GM12864 (cell line): ENCODE measurements around the gene CTSK.
"Not testable (repeated sequence)": the region's sequence is repeated elsewhere in the genome, so short reads cannot be mapped to it uniquely, and the experiment has no call there.

Experiments
- DNase-seq: peaks from one replicate; pipeline ENCODE4 v3.0.0-alpha.2; 2011; ENCODE audit warnings: low read depth
- H3K4me3 ChIP-seq: 2 replicates; pipeline ENCODE4 v1.5.1; 2011; ENCODE audit warnings: mild to moderate bottlenecking, low read depth, low read length, control low read depth
- CTCF ChIP-seq: IDR thresholded peaks from 2 replicates; pipeline ENCODE4 v1.5.1; 2011; ENCODE audit warnings: low read depth, mild to moderate bottlenecking, moderate library complexity, low read length, control low read depth, inconsistent platforms; ENCODE audit errors: missing control alignments

Gene CTSK

GRCh38 chr1:150836129-150836773 lies 28.2 kb upstream of the CTSK start:
- no peak for TF ChIP-seq CTCF
- no peak for DNase-seq
- H3K4me3 ChIP-seq: no peak overlapping the region

DNA sequence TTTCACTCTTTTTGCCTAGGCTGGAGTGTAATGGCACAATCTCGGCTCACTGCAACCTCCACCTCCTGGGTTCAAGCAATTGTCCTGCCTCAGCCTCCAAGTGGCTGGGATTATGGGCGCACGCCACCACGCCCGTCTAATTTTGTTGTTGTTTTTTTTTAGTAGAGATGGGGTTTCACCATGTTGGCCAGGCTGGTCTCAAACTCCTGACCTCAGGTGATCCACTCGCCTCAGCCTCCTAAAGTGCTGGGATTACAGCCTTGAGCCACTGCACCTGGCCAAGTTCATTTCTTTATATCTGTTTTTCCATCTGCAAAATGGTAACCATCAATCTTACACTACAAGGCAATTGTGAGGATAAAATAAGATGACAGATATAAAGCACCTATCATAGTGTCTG lies 25.9 kb upstream of the CTSK start:
- not testable (repeated sequence) for H3K4me3 ChIP-seq, DNase-seq

DNA sequence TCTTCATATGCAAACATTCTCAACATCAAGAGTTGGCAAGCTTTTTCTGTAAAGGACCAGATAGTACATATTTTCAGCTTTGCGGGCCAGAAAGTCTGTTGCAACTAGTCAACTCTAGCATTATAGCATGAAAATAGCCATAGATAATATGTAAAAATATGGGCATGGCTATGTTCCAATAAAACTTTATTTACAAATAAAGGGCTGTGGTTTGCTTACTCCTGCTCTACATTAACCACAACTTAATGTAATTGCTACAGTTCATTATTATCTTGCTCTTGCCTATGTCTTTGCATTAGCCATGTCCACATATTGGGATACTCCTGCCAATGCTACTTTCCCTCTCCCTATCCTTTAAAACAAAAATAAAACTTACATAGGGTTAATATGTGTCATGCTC lies 24.5 kb upstream of the CTSK start:
- no peak for DNase-seq
- TF ChIP-seq CTCF: no peak

DNA sequence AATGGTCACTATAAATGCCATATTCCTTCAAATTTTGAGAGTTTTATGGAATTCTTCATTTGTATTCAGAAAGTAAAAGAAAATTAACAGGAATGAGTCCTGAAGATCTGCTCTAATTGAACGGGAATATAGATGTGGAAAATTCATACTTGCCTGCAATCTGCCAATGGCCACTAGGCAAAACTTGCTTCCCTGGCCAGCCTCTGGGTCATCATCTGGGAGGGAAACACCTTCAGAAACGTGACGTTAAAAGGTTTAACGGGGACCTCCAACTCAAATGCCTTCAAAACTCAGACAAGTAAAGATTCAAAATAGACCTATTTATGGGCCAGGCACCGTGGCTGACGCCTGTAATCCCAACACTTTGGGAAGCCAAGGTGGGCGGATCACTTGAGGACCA lies 21.7 kb upstream of the CTSK start:
- DNase-seq: no peak
- peak; percentile 45 for TF ChIP-seq CTCF
- H3K4me3 ChIP-seq: no peak overlapping the region

More for the DNA sequence above, 24.5 kb upstream of the CTSK start:
- no peak overlapping the region for H3K4me3 ChIP-seq

DNA sequence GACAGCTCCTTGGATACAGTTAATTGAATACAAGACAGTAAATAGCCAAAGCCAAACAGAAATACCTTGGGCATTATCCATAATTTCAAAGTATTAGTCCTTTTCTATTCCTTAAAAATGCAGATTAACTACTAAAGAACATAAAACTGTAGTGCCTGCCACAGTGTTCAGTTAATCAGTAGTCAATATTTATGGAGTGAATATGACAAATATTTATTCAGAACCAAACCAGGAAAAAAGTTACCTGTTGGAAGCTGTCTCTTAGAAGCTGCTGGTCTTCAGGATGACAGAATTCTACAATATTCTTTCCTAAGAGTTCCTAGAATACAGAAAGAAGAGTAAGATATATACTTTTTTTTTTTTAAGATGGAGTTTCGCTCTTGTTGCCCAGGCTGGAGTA lies 18.2 kb upstream of the CTSK start:
- TF ChIP-seq CTCF: no peak
- H3K4me3 ChIP-seq: no peak overlapping the region
- no peak for DNase-seq

DNA sequence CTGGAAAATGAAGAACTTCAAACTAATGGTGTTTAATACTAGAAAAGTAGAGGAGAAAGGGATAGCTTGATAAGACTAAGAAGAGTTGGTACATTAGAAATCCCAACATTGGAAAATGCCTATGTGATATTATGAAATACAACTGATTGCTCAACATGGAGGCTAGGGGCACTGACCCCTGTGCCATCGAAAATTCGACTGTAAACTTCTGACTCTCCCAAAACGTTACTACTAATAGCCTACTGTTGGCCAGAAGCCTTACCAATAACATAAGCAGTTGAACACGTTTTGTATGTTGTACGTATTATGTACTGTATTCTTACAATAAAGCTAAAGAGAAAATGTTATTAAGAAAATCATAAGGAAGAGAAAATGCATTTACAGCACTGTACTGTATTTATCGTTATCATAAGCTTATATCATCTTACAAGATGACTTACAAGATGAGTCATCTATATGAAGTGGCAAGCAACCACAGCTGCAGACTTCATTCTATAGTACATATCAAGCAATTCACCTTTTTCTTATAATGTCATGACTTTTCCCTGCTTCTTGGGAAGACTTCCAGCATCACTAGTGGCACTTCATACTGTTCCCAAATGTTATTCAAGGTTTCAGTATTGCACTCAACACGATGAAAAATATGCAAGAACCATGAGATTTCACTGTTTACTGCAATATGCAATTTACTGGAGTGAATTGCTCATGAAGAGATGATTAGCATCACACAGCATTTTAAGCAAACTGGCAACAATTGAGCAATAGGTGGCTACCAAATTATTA lies 12.9 kb upstream of the CTSK start:
- no peak for TF ChIP-seq CTCF
- no peak for DNase-seq
- H3K4me3 ChIP-seq: no peak overlapping the region

- TF ChIP-seq CTCF: no peak
- no peak overlapping the region for H3K4me3 ChIP-seq
- no peak for DNase-seq
These were observed 7.8 kb upstream of the CTSK start for GRCh38 chr1:150815871-150816270.
